Smooth muscle cell (in vitro differentiated cells): ENCODE data around the gene SLX4IP. TPM values are rescaled to one million over a fixed set of nuclear protein-coding genes. Genes with fewer than 3 reads are reported as not detected.

Source experiments
- DNase-seq: peaks from one replicate; lab custom pipeline; 2025; ENCODE audit not compliant: unreplicated experiment; lab: John Stamatoyannopoulos, UW
- H2AFZ ChIP-seq: fragments of 200-600 bp; sonication (generic); 2 replicates; pipeline ENCODE4 v1.6.0; 2016; ENCODE audit warnings: antibody characterized with exemption, low read depth, mild to moderate bottlenecking
- H3F3A ChIP-seq: fragments of 200-600 bp; sonication (generic); 2 replicates; pipeline ENCODE4 v1.6.0; 2017; ENCODE audit warnings: antibody characterized with exemption, low read depth
- H3K27ac ChIP-seq: fragments of 200-600 bp; sonication (generic); 2 replicates; pipeline ENCODE4 v1.5.1; 2016; ENCODE audit warnings: low read depth, mild to moderate bottlenecking
- H3K27me3 ChIP-seq: fragments of 200-600 bp; sonication (generic); 2 replicates; pipeline ENCODE4 v1.6.1; 2016; ENCODE audit warnings: low read depth, mild to moderate bottlenecking
- H3K36me3 ChIP-seq: fragments of 200-600 bp; sonication (generic); 2 replicates; pipeline ENCODE4 v1.5.1; 2016; ENCODE audit warnings: low read depth
- H3K4me1 ChIP-seq: fragments of 200-600 bp; sonication (generic); 2 replicates; pipeline ENCODE4 v1.5.1; 2016; ENCODE audit warnings: low read depth
- H3K4me2 ChIP-seq: fragments of 200-600 bp; sonication (generic); 2 replicates; pipeline ENCODE4 v1.6.0; 2016; ENCODE audit warnings: mild to moderate bottlenecking
- H3K4me3 ChIP-seq: fragments of 200-600 bp; sonication (generic); 2 replicates; pipeline ENCODE4 v1.5.1; 2016; ENCODE audit warnings: mild to moderate bottlenecking
- H3K79me2 ChIP-seq: fragments of 200-600 bp; sonication (generic); 2 replicates; pipeline ENCODE4 v1.6.0; 2016; ENCODE audit warnings: low read depth, mild to moderate bottlenecking
- H3K9ac ChIP-seq: fragments of 200-600 bp; sonication (generic); 2 replicates; pipeline ENCODE4 v1.6.0; 2016; ENCODE audit warnings: low read depth
- H3K9me3 ChIP-seq: fragments of 200-600 bp; sonication (generic); replicated peaks from 2 replicates; pipeline ENCODE4 v1.5.1; 2016; ENCODE audit warnings: low read depth
- H4K20me1 ChIP-seq: fragments of 200-600 bp; sonication (generic); 2 replicates; pipeline ENCODE4 v1.6.0; 2016; ENCODE audit warnings: low read depth
- WGBS: methylation state at CpG from one replicate; pipeline ENCODE4 v1.1.7; 2016; ENCODE audit warnings: low lambda C conversion rate; 5-methylcytosine and 5-hydroxymethylcytosine counted together
- polyA plus RNA-seq: library from polyadenylated mRNA; unstranded; fragments of >200 nt; fragmentation: Nextera tagmentation; extraction: Ambion mirVana; gene quantifications from 2 replicates; pipeline ENCODE4 v1.2.1, GENCODE V29; 2016
- total RNA-seq: library from RNA; depleted of rRNA; stranded (reverse); fragments of >200 nt; gene quantifications from 2 replicates; pipeline ENCODE4 v1.2.3, GENCODE V29; 2014
- TF ChIP-seq, protein P1 (sequence below): fragments of 200-600 bp; sonication (generic); IDR thresholded peaks from 2 replicates; pipeline ENCODE4 v1.5.1; 2017; ENCODE audit warnings: borderline replicate concordance, mild to moderate bottlenecking, antibody characterized with exemption; ENCODE audit not compliant: insufficient read depth, poor library complexity, severe bottlenecking

The SLX4IP gene
- total and polyA plus RNA-seq, 2 experiments from 2014 or later, result 1.2 to 6.2 TPM

DNA sequence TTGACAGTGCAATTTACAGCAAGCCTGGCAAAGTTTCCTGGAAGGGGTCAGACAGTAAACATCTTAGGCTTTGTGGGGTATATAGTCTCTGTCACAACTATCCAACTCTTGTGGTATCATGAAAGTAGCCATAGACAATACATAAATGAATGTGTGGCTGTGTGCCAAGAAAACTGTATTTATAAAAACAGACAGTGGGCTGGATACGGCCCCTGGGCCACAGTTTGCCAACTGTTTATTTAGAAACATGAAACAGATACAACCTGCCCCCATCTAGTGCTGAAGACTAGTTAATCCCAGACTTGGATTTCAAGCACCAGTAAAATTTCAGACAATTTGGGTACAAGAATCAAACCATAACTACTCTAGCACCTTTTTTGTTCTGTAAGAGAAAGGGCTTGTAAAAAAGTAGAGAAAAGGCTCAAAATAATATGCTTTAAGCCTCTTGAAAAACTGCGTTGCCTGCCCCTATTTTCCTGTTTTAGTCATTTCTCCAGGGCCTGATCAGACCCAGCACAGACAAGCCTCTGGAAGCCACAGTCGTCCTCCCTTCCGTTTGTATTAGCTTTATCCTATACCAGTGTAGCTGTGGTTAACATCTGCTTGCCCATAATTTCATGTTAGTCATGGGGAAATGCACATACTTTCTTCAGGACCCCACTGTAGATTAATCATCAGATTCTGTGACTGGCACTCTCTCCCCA, 207.9 kb downstream of the SLX4IP start:
- peak overlapping the region; percentile 52 for H3K4me2 ChIP-seq
- no peak overlapping the region for H2AFZ ChIP-seq
- H3K9ac ChIP-seq, result no peak overlapping the region
- H3K36me3 ChIP-seq, result peaks cover 6% of the 10 kb centered on the region
- H4K20me1 ChIP-seq, result peaks cover 14% of the 10 kb centered on the region
- H3K79me2 ChIP-seq, result peaks cover 7% of the 10 kb centered on the region
- TF ChIP-seq, protein P1, sequence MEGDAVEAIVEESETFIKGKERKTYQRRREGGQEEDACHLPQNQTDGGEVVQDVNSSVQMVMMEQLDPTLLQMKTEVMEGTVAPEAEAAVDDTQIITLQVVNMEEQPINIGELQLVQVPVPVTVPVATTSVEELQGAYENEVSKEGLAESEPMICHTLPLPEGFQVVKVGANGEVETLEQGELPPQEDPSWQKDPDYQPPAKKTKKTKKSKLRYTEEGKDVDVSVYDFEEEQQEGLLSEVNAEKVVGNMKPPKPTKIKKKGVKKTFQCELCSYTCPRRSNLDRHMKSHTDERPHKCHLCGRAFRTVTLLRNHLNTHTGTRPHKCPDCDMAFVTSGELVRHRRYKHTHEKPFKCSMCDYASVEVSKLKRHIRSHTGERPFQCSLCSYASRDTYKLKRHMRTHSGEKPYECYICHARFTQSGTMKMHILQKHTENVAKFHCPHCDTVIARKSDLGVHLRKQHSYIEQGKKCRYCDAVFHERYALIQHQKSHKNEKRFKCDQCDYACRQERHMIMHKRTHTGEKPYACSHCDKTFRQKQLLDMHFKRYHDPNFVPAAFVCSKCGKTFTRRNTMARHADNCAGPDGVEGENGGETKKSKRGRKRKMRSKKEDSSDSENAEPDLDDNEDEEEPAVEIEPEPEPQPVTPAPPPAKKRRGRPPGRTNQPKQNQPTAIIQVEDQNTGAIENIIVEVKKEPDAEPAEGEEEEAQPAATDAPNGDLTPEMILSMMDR, result no peak
- H3K4me1 ChIP-seq, result peaks cover 34% of the 10 kb centered on the region
- 20% methylated on average over 4 of the region's 4 CpGs for WGBS
- no peaks in the 10 kb centered on the region for H3K9me3 ChIP-seq
- H3K27ac ChIP-seq, result peak overlapping the region; percentile 72
- no peak for DNase-seq
- H3F3A ChIP-seq, result peaks cover 49% of the 10 kb centered on the region
- no peak overlapping the region for H3K4me3 ChIP-seq
- no peaks in the 10 kb centered on the region for H3K27me3 ChIP-seq

DNA sequence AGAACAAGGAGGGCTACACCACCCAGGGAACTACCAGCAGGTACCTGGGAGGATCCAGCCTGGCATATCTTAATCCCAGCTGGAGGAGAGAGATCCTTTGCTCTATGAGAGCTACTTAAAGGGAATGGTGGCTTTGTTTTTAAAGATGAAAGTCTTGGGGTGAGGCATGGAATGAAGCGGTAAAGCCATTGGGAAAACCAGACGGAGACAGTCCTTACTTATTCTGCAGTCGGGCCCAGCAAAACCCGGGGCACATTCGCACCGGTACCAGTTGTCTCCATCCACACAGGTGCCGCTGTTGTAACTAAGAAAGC, 208.4 kb downstream of the SLX4IP start:
- Histone ChIP-seq H2AFZ (no peak overlapping the region), H3K27ac (peak overlapping the region; percentile 72), H3K9me3 (no peaks in the 10 kb centered on the region), H3F3A (peaks cover 49% of the 10 kb centered on the region), H3K4me3 (no peak overlapping the region), H3K36me3 (peaks cover 6% of the 10 kb centered on the region), H3K27me3 (no peaks in the 10 kb centered on the region), H3K9ac (no peak overlapping the region), H3K79me2 (peaks cover 6% of the 10 kb centered on the region), H3K4me1 (peaks cover 29% of the 10 kb centered on the region), H3K4me2 (peak overlapping the region; percentile 52), H4K20me1 (peaks cover 9% of the 10 kb centered on the region)
- WGBS, result 82% methylated on average over 7 of the region's 7 CpGs
- TF ChIP-seq, protein P1, result no peak
- DNase-seq, result no peak

DNA sequence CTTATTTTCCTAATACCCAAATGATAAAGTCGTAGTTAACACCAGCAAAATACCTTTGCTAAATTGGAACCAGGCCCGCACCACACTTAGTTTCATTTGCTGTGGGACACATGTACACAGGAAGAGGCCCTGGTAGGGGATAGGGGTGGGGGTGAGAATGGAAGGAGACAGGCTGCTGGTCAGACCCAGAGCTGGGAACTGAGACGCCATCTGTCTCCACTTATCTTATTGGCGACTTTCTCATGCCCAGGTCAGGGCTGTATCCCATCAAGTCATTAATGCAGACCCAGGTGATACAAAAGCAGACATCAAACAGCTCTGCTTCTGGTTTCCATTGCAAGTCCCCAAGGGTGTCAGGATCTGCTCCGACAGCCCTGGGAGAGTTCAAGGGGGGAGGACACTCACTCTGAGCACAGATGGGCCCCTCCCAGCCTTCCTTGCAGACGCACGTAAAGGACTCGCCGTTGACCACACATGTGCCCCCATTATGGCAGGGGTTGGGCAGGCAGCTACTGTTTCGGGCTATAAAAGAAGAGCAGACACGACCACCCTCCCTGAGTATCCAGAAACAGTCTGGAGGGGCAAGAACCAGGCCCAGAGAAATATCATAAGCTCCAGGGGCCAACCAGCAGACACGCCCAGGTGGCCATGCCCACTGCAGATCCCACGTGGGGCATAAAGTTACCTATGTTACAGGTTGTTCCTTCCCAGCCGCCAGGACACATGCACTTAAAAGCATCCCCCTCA, 209.5 kb downstream of the SLX4IP start:
- Histone ChIP-seq H3K36me3 (peaks cover under 1% of the 10 kb centered on the region), H3K4me1 (peaks cover 27% of the 10 kb centered on the region), H3K27ac (peak overlapping the region; percentile 72), H3K27me3 (no peaks in the 10 kb centered on the region), H3K9me3 (no peaks in the 10 kb centered on the region), H3F3A (peaks cover 55% of the 10 kb centered on the region), H3K4me2 (no peak overlapping the region), H2AFZ (no peak overlapping the region), H3K79me2 (no peaks in the 10 kb centered on the region), H4K20me1 (peaks cover 9% of the 10 kb centered on the region), H3K4me3 (no peak overlapping the region), H3K9ac (no peak overlapping the region)
- TF ChIP-seq, protein P1, result no peak
- WGBS, result 56% methylated on average over 14 of the region's 14 CpGs
- no peak for DNase-seq
